ENCODE results near the gene SURF2. TPM values are rescaled to one million over a fixed set of nuclear protein-coding genes. Genes with fewer than 3 reads are reported as not detected.

SURF2 gene
- total and polyA plus RNA-seq, 9 of the 15 experiments (the other 6 are each of a cell fraction or from before 2014, with no cell fraction given): 5.5 to 82.5 (median 21.3) TPM

GRCh38 chr9:133321411-133321935 lies 34.9 kb upstream of the SURF2 start:
- no TSS peak for BruUV-seq (replicated peaks)
- in situ Hi-C loops (cut with MboI): no loop called here
- DNase-seq (ENCODE audit: extremely low read depth in 1 of 4, low spot score in 3 of 4): no peak
- intact Hi-C loops (cut with micrococcal nuclease): loop anchor here (10.0 kb wide), 1 partner anchor 47 kb away; the partner anchor contains the start of gene ABO
- ChIA-PET POLR2A (no interaction called here), CTCF (ENCODE audit: low intra/inter-chr PET ratio) (no interaction called here)
- Histone ChIP-seq H3K9ac (ENCODE audit: insufficient read depth in 1 of 2, low read depth in 2 of 2, low read length in 2 of 2) (no peak overlapping the region), H3K36me3 (ENCODE audit: control insufficient read depth, insufficient read depth, low read length) (no peaks in the 10 kb centered on the region), H4K20me1 (replicated peaks; ENCODE audit: control insufficient read depth, insufficient read depth, low read length) (no peaks in the 10 kb centered on the region), H3K4me2 (ENCODE audit: insufficient read depth, low read length) (no peak overlapping the region), H3K4me1 (replicated peaks in 1 of 2; ENCODE audit: control insufficient read depth in 2 of 2, insufficient read depth in 2 of 2, low read length in 2 of 2) (peaks cover 0 to 9% of the 10 kb centered on the region in 2 experiments; a peak in 2 of 5 replicates), H3K79me2 (ENCODE audit: control insufficient read depth, insufficient read depth, low read length) (no peaks in the 10 kb centered on the region), H3K27ac (ENCODE audit: extremely low read depth, low read depth, low read length) (no peak overlapping the region), H3K4me3 (no peak overlapping the region), H2AFZ (ENCODE audit: low read depth, low read length) (no peak overlapping the region), H3K9me1 (ENCODE audit: control insufficient read depth, insufficient read depth, low read length) (no peaks in the 10 kb centered on the region), H3K9me3 (replicated peaks; ENCODE audit: control insufficient read depth, insufficient read depth, low read depth, low read length) (peaks cover 3% of the 10 kb centered on the region), H3K27me3 (ENCODE audit: control insufficient read depth in 2 of 2, insufficient read depth in 2 of 2, low read length in 2 of 2) (peaks cover 0 to 8% of the 10 kb centered on the region in 2 experiments; a peak in 1 of 5 replicates)
- WGBS (ENCODE audit: insufficient coverage, low coverage, missing lambda C conversion rate): 53% methylated on average over 13 of the region's 13 CpGs
- no peak for ATAC-seq
- FAIRE-seq: no peak
- no peak for TF ChIP-seq HES1 (IDR thresholded peaks at IDR 0.05; ENCODE audit: low read depth)
- no peak for TF ChIP-seq LEF1 (IDR thresholded peaks at IDR 0.05)
- TF ChIP-seq ZNF707 (CRISPR knock-in tag; conservative IDR thresholded peaks at IDR 0.05): no peak
- TF ChIP-seq L3MBTL2 (IDR thresholded peaks at IDR 0.05): no peak
- TF ChIP-seq ZKSCAN1 (IDR thresholded peaks at IDR 0.05; ENCODE audit: low read depth, low read length): no peak
- no peak for TF ChIP-seq RBM17 (IDR thresholded peaks at IDR 0.05; ENCODE audit: borderline replicate concordance, low read depth, low read length)
- TF ChIP-seq ZC3H4 (CRISPR knock-in tag; IDR thresholded peaks at IDR 0.05; ENCODE audit: borderline replicate concordance): no peak
- no peak for TF ChIP-seq GABPB2 (CRISPR knock-in tag; conservative IDR thresholded peaks at IDR 0.05)
- TF ChIP-seq IRF9 (tag; IDR thresholded peaks at IDR 0.05): no peak
- no peak for TF ChIP-seq NBN (IDR thresholded peaks at IDR 0.05; ENCODE audit: low read depth)
- TF ChIP-seq KAT8 (IDR thresholded peaks at IDR 0.05; ENCODE audit: low read depth): no peak
